ENCODE measurements around the gene UBE2D1.
A peak's percentile ranks its signal among the peaks of the same experiment; 100 is the strongest.

The UBE2D1 gene

DNA sequence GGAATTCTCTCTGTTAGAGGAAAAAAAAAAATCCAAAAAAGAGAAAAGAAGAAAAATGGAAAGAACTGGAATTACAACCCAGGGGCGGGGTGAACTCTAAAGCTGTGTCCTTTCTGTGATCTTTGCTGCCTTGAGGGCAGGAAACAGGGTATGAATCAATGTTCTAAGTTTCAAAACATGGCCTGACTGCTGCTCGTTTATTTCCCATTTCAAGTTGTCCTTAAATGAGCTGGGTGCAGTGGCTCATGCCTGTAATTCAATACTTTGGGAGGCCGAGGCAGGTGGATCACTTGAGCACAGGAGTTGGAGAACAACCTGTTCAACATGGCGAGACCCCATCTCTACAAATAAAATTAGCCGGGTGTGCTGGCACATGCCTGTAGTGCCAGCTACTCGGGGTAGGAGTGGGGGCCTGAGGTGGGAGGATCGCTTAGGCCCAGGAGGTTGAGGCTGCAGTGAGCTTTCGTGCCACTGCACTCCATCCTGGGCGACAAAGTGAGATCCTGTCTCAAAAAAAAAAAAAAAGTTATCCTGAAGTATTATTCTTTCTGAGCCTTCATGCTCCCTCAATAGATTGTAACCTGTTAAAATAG, 25.7 kb downstream of the UBE2D1 start (continued):
- TF ChIP-seq CSDC2 (CRISPR knock-in tag; IDR thresholded peaks at IDR 0.05) (no peak), ESRRG (CRISPR knock-in tag; IDR thresholded peaks at IDR 0.05) (no peak), TOX (CRISPR knock-in tag; IDR thresholded peaks at IDR 0.05; ENCODE audit: borderline replicate concordance) (no peak)

DNA sequence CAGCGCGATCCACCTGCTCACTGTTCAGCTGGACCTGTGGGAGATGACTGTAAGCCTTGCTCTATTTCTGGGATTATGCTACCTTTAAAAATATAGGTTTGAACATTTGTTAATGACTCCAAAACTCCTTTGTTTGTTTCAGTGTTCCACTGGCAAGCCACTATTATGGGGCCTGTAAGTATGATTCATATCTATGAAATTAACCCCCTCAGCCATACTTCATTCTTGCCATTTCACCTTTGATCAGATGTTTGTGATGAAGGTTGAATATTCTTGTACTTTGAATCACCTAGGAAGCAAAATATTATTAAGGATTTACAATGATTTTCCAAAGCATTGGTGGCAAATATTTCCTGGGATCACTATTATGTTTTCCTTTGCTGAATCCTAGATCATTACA, 26.5 kb downstream of the UBE2D1 start:
- no peak for ATAC-seq
- no peak for TF ChIP-seq TCF4 (CRISPR knock-in tag; IDR thresholded peaks at IDR 0.05; ENCODE audit: borderline replicate concordance)

GRCh38 chr10:58362027-58362789, 27.4 kb downstream of the UBE2D1 start:
- peak; percentile 42 for TF ChIP-seq ISL1 (CRISPR knock-in tag; IDR thresholded peaks at IDR 0.05)
- no peak for TF ChIP-seq ZNF565 (CRISPR knock-in tag; conservative IDR thresholded peaks at IDR 0.05; ENCODE audit: low read depth)
- ATAC-seq = no peak

DNA sequence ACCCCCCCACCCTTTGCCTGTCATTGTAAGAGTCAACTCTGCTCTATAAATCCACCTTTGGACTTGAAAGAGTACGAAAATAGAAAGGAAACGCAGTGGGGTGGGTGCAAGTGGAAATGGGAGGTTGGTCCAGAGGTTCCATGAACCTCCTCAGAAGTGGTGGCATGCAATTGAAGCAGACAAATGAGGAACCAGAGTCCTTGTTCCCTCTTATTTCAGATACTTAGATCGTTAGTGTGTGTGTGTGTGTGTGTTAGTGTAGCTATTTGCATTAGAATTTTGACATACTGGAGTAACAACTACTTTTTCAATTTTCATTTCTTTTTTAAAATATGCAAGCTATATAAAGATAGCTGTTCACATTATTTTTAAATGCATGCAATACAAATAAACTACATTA, 32.3 kb downstream of the UBE2D1 start:
- TF ChIP-seq, protein P1, sequence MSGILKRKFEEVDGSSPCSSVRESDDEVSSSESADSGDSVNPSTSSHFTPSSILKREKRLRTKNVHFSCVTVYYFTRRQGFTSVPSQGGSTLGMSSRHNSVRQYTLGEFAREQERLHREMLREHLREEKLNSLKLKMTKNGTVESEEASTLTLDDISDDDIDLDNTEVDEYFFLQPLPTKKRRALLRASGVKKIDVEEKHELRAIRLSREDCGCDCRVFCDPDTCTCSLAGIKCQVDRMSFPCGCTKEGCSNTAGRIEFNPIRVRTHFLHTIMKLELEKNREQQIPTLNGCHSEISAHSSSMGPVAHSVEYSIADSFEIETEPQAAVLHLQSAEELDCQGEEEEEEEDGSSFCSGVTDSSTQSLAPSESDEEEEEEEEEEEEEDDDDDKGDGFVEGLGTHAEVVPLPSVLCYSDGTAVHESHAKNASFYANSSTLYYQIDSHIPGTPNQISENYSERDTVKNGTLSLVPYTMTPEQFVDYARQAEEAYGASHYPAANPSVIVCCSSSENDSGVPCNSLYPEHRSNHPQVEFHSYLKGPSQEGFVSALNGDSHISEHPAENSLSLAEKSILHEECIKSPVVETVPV (CRISPR knock-in tag; IDR thresholded peaks at IDR 0.05) = no peak
- TF ChIP-seq BACH2 (CRISPR knock-in tag; IDR thresholded peaks at IDR 0.05; ENCODE audit: borderline replicate concordance) (no peak), RARB (CRISPR knock-in tag; IDR thresholded peaks at IDR 0.05) (no peak), ZFP30 (CRISPR knock-in tag; IDR thresholded peaks at IDR 0.05) (no peak), ZNF565 (CRISPR knock-in tag; conservative IDR thresholded peaks at IDR 0.05; ENCODE audit: low read depth) (no peak), ESRRG (CRISPR knock-in tag; IDR thresholded peaks at IDR 0.05) (no peak), ARNTL (CRISPR knock-in tag; IDR thresholded peaks at IDR 0.05; ENCODE audit: borderline replicate concordance, low read depth) (no peak), ZFP3 (CRISPR knock-in tag; IDR thresholded peaks at IDR 0.05) (no peak), OSR1 (CRISPR knock-in tag; IDR thresholded peaks at IDR 0.05) (no peak), GLIS3 (CRISPR knock-in tag; IDR thresholded peaks at IDR 0.05) (no peak), PATZ1 (CRISPR knock-in tag; IDR thresholded peaks at IDR 0.05; ENCODE audit: borderline replicate concordance) (no peak)
- no peak for ATAC-seq

- ATAC-seq = no peak
- TF ChIP-seq, protein P2, sequence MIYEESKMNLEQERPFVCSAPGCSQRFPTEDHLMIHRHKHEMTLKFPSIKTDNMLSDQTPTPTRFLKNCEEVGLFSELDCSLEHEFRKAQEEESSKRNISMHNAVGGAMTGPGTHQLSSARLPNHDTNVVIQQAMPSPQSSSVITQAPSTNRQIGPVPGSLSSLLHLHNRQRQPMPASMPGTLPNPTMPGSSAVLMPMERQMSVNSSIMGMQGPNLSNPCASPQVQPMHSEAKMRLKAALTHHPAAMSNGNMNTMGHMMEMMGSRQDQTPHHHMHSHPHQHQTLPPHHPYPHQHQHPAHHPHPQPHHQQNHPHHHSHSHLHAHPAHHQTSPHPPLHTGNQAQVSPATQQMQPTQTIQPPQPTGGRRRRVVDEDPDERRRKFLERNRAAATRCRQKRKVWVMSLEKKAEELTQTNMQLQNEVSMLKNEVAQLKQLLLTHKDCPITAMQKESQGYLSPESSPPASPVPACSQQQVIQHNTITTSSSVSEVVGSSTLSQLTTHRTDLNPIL (CRISPR knock-in tag; IDR thresholded peaks at IDR 0.05; ENCODE audit: low read depth) = no peak
- no peak for TF ChIP-seq TCF4 (CRISPR knock-in tag; IDR thresholded peaks at IDR 0.05; ENCODE audit: borderline replicate concordance)
- TF ChIP-seq ESRRG (CRISPR knock-in tag; IDR thresholded peaks at IDR 0.05) = no peak
- no peak for TF ChIP-seq RARB (CRISPR knock-in tag; IDR thresholded peaks at IDR 0.05)
- TF ChIP-seq PATZ1 (CRISPR knock-in tag; IDR thresholded peaks at IDR 0.05; ENCODE audit: borderline replicate concordance) = no peak
Measured at GRCh38 chr10:58371473-58371872, 36.7 kb downstream of the UBE2D1 start.
